HepG2 (cell line): ENCODE results near the gene UBE2D3. TPM values are rescaled to one million over a fixed set of nuclear protein-coding genes. Genes with fewer than 3 reads are reported as not detected.

ENCODE experiments used
- ARHGAP35 ChIP-seq: sonication (generic); formaldehyde crosslinking; IDR thresholded peaks from 2 replicates; pipeline ENCODE4 v1.9.0; 2022; ENCODE audit warnings: mild to moderate bottlenecking, inconsistent platforms, moderate library complexity, missing genetic modification reagents, borderline replicate concordance
- BCLAF1 ChIP-seq: fragments of 450-650 bp; IDR thresholded peaks from 2 replicates; pipeline ENCODE4 v1.6.1; 2017; ENCODE audit warnings: mild to moderate bottlenecking
- FLYWCH1 ChIP-seq: sonication (generic); formaldehyde crosslinking; IDR thresholded peaks from 2 replicates; pipeline ENCODE4 v1.8.1; 2023; ENCODE audit warnings: mild to moderate bottlenecking, missing genetic modification reagents
- GABPA ChIP-seq, 2 experiments: IDR thresholded peaks; 2 replicates each; pipeline ENCODE4 v1.6.1; 2011 to 2016; ENCODE audit warnings: low read depth in 2 of 2, low read length in 1 of 2, missing biosample characterization in 1 of 2, missing genetic modification characterization in 1 of 2
- TEAD2 ChIP-seq: sonication (generic); formaldehyde crosslinking; IDR thresholded peaks from 2 replicates; pipeline ENCODE4 v1.9.0; 2021; ENCODE audit warnings: missing genetic modification reagents
- THYN1 ChIP-seq: sonication (generic); formaldehyde crosslinking; IDR thresholded peaks from 2 replicates; pipeline ENCODE4 v1.8.1; 2023; ENCODE audit warnings: low read depth, mild to moderate bottlenecking, moderate library complexity, missing genetic modification reagents, borderline replicate concordance
- ZFP36L1 ChIP-seq: sonication (generic); formaldehyde crosslinking; IDR thresholded peaks from 2 replicates; pipeline ENCODE4 v1.8.0; 2022; ENCODE audit warnings: mild to moderate bottlenecking, missing genetic modification reagents, moderate library complexity
- ZNF343 ChIP-seq: sonication (generic); formaldehyde crosslinking; IDR thresholded peaks from 2 replicates; pipeline ENCODE4 v1.4.0; 2020; ENCODE audit warnings: mild to moderate bottlenecking, missing genetic modification reagents
- ZNF383 ChIP-seq: sonication (generic); formaldehyde crosslinking; IDR thresholded peaks from 2 replicates; pipeline ENCODE4 v1.4.0; 2020; ENCODE audit warnings: missing genetic modification reagents, mild to moderate bottlenecking, borderline replicate concordance
- ZNF562 ChIP-seq: sonication (generic); formaldehyde crosslinking; IDR thresholded peaks from 2 replicates; pipeline ENCODE4 v1.8.0; 2022; ENCODE audit warnings: missing genetic modification reagents, borderline replicate concordance
- ZNF609 ChIP-seq: sonication (generic); formaldehyde crosslinking; IDR thresholded peaks from 2 replicates; pipeline ENCODE4 v1.4.0; 2020; ENCODE audit warnings: mild to moderate bottlenecking, missing genetic modification reagents, borderline replicate concordance
- ZNF615 ChIP-seq: sonication (generic); formaldehyde crosslinking; IDR thresholded peaks from 2 replicates; pipeline ENCODE4 v1.5.0; 2020; ENCODE audit warnings: mild to moderate bottlenecking, missing genetic modification reagents, borderline replicate concordance
- ZNF652 ChIP-seq: IDR thresholded peaks from 2 replicates; pipeline ENCODE4 v1.6.1; 2016; ENCODE audit warnings: low read depth, borderline replicate concordance
- ZNF740 ChIP-seq: sonication (generic); formaldehyde crosslinking; IDR thresholded peaks from 2 replicates; pipeline ENCODE4 v1.4.0; 2020; ENCODE audit warnings: missing genetic modification reagents
- polyA plus RNA-seq, 8 experiments: library from polyadenylated mRNA; depleted of rRNA in 3 of 8; stranded (reverse) in 7 of 8; unstranded in 1 of 8; fragments of >200 nt; fragmentation: Illumina TruSeq in 4 of 8; extraction: Trizol in 4 of 8; gene quantifications; 2 replicates each; pipeline versions ENCODE4 v1.2.1 to v1.2.3, GENCODE V29; 2011 to 2016; ENCODE audit warnings: low read depth in 4 of 8, missing spikeins in 1 of 8, mixed read lengths in 1 of 8; ENCODE audit not compliant: insufficient read depth in 1 of 8
- total RNA-seq, 5 experiments: library from RNA; depleted of rRNA; stranded (reverse); fragments of >200 nt; fragmentation: Illumina TruSeq; extraction: Trizol; gene quantifications; 2 replicates each; pipeline ENCODE4 v1.2.3, GENCODE V29; 2016; ENCODE audit warnings: low read depth in 1 of 5
- TF ChIP-seq, protein P1 (sequence below): sonication (generic); formaldehyde crosslinking; conservative IDR thresholded peaks from 2 replicates; pipeline ENCODE4 v1.4.0; 2020; ENCODE audit warnings: missing genetic modification reagents
- TF ChIP-seq, protein P2 (sequence below): sonication (generic); formaldehyde crosslinking; IDR thresholded peaks from 2 replicates; pipeline ENCODE4 v1.5.0; 2020; ENCODE audit warnings: missing genetic modification reagents

The UBE2D3 gene
- total and polyA plus RNA-seq, 2 of the 13 experiments (the other 11 are each of a cell fraction or from before 2014, with no cell fraction given), result 224 to 293 TPM

DNA sequence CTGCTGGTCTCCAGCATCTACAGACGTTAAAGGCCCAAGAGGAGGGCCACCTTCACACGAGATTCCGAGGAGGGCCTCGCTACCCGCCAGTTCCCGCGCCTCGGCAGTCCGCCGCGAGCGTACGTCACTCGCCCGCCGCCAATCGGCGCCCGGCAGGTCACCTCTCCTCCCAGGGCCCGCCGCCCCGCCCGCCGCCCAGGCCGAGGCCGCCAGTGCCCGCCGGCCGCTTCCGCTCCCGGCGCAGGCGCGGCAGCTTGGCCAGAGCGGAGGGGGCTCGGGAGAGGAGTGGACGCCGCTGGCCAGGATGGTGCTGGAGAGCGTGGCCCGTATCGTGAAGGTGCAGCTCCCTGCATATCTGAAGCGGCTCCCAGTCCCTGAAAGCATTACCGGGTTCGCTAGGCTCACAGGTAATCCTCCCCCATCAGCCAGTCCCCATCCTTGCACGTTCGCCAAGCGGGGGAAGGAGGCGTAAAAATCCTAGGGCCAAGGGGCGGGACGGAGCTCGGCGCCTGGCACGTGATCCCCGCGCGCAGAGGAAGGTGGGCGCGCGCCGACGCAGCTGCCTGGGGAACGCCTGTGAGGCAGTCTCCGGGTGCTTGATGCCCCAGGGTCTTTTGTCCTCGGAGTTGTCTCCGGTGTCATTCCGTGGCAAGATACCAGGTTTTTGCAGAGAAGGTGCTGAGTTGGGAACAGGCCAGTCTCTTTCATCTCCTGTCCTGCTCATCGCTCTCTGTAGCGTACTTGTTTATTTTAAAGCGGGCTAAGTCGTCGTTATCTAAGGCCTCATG is 41.6 kb upstream of the UBE2D3 start, which contains the start of gene CISD2 (continued):
- no peak; the same call in 1 of the 2 replicates for TF ChIP-seq ZNF343
- peak; percentile 91 for TF ChIP-seq ZFP36L1 (CRISPR knock-in tag)
- TF ChIP-seq ZNF740 (CRISPR knock-in tag), result no peak; the same call in 1 of the 2 replicates
- TF ChIP-seq ARHGAP35, result peak; percentile 76
- TF ChIP-seq ZNF615 (CRISPR knock-in tag), result 0 out of 2 replicates have a peak, but pooled peaks have one; percentile 38
- no peak for TF ChIP-seq ZNF652
- TF ChIP-seq BCLAF1, result no peak
- no peak for TF ChIP-seq THYN1
- peak; percentile 91; the same call in 1 of the 2 replicates for TF ChIP-seq ZNF383 (CRISPR knock-in tag)
- TF ChIP-seq ZNF609, result peak; percentile 87
- TF ChIP-seq TEAD2, result no peak
- TF ChIP-seq, protein P1, sequence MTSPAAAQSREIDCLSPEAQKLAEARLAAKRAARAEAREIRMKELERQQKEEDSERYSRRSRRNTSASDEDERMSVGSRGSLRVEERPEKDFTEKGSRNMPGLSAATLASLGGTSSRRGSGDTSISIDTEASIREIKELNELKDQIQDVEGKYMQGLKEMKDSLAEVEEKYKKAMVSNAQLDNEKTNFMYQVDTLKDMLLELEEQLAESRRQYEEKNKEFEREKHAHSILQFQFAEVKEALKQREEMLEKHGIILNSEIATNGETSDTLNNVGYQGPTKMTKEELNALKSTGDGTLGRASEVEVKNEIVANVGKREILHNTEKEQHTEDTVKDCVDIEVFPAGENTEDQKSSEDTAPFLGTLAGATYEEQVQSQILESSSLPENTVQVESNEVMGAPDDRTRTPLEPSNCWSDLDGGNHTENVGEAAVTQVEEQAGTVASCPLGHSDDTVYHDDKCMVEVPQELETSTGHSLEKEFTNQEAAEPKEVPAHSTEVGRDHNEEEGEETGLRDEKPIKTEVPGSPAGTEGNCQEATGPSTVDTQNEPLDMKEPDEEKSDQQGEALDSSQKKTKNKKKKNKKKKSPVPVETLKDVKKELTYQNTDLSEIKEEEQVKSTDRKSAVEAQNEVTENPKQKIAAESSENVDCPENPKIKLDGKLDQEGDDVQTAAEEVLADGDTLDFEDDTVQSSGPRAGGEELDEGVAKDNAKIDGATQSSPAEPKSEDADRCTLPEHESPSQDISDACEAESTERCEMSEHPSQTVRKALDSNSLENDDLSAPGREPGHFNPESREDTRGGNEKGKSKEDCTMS (CRISPR knock-in tag), result no peak
- 0 out of 2 replicates have a peak, but pooled peaks have one; percentile 21 for TF ChIP-seq GABPA (IDR thresholded peaks at IDR 0.05; ENCODE audit: low read depth, low read length)
- 0 out of 2 replicates have a peak, but pooled peaks have one; percentile 40 for TF ChIP-seq GABPA (CRISPR knock-in tag; IDR thresholded peaks at IDR 0.05; ENCODE audit: low read depth)
- TF ChIP-seq FLYWCH1 (CRISPR knock-in tag), result 0 out of 2 replicates have a peak, but pooled peaks have one; percentile 33
- TF ChIP-seq ZNF562 (CRISPR knock-in tag), result 0 out of 2 replicates have a peak, but pooled peaks have one; percentile 27
- TF ChIP-seq, protein P2, sequence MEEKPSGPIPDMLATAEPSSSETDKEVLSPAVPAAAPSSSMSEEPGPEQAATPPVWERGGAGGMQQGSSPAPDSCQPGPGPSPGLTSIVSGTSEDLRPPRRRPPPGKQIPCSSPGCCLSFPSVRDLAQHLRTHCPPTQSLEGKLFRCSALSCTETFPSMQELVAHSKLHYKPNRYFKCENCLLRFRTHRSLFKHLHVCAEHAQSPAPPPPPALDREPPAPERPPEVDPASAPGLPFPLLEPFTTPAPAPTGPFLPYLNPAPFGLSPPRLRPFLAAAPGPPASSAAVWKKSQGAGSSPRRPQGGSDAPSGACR, result peak; percentile 92
